Osteocyte (in vitro differentiated cells): ENCODE data around the gene ETS1. TPM values are rescaled to one million over a fixed set of nuclear protein-coding genes. Genes with fewer than 3 reads are reported as not detected.

ENCODE experiments used
- DNase-seq: peaks from one replicate; pipeline ENCODE4 v3.0.0; 2021; ENCODE audit warnings: mixed read lengths; ENCODE audit not compliant: unreplicated experiment; ENCODE audit errors: extremely low spot score
- H3K27ac Mint-ChIP-seq: one replicate; pipeline ENCODE4 v1.8.0; 2021; ENCODE audit warnings: mild to moderate bottlenecking, mixed read lengths; ENCODE audit not compliant: unreplicated experiment
- H3K27me3 Mint-ChIP-seq: one replicate; pipeline ENCODE4 v1.8.0; 2021; ENCODE audit warnings: mixed read lengths; ENCODE audit not compliant: unreplicated experiment
- H3K36me3 Mint-ChIP-seq: one replicate; pipeline ENCODE4 v1.8.0; 2021; ENCODE audit warnings: mixed read lengths; ENCODE audit not compliant: unreplicated experiment
- H3K4me1 Mint-ChIP-seq: one replicate; pipeline ENCODE4 v1.8.0; 2021; ENCODE audit warnings: mixed read lengths; ENCODE audit not compliant: unreplicated experiment
- H3K4me3 Mint-ChIP-seq: one replicate; pipeline ENCODE4 v1.8.0; 2021; ENCODE audit warnings: mild to moderate bottlenecking, moderate library complexity, mixed read lengths; ENCODE audit not compliant: unreplicated experiment
- H3K9me3 Mint-ChIP-seq: one replicate; pipeline ENCODE4 v1.8.0; 2021; ENCODE audit warnings: mixed read lengths; ENCODE audit not compliant: unreplicated experiment
- CTCF ChIP-seq: fragments of 200-600 bp; sonication (generic); IDR thresholded peaks from 2 replicates; pipeline ENCODE4 v1.5.0; 2021; ENCODE audit warnings: antibody characterized with exemption, mild to moderate bottlenecking, moderate library complexity
- total RNA-seq: library from RNA; stranded (reverse); gene quantifications from 2 replicates; pipeline ENCODE4 v1.2.1, GENCODE V29; 2021

ETS1 gene
- total RNA-seq, 1 donor from 2014 or later: 77.9 TPM

GRCh38 chr11:128569291-128569690 is 18.1 kb downstream of the ETS1 start:
- Mint-ChIP-seq H3K4me1 (no peaks in the 10 kb centered on the region), H3K36me3 (peaks cover 1% of the 10 kb centered on the region), H3K4me3 (no peak overlapping the region), H3K9me3 (peaks cover 10% of the 10 kb centered on the region), H3K27me3 (peaks cover 4% of the 10 kb centered on the region), H3K27ac (no peak overlapping the region)
- no peak for DNase-seq
- TF ChIP-seq CTCF: no peak

GRCh38 chr11:128568166-128568778 is 19.1 kb downstream of the ETS1 start:
- DNase-seq: no peak
- no peak overlapping the region for H3K27ac Mint-ChIP-seq
- H3K4me3 Mint-ChIP-seq: no peak overlapping the region
- peaks cover 9% of the 10 kb centered on the region for H3K4me1 Mint-ChIP-seq
- H3K9me3 Mint-ChIP-seq: peaks cover 6% of the 10 kb centered on the region
- peaks cover 4% of the 10 kb centered on the region for H3K27me3 Mint-ChIP-seq
- no peak for TF ChIP-seq CTCF
- H3K36me3 Mint-ChIP-seq: peaks cover under 1% of the 10 kb centered on the region

GRCh38 chr11:128567130-128567529 is 20.2 kb downstream of the ETS1 start:
- Mint-ChIP-seq H3K4me3 (no peak overlapping the region), H3K9me3 (no peaks in the 10 kb centered on the region), H3K27ac (no peak overlapping the region), H3K27me3 (peaks cover 4% of the 10 kb centered on the region), H3K36me3 (no peaks in the 10 kb centered on the region), H3K4me1 (peaks cover 10% of the 10 kb centered on the region)
- no peak for TF ChIP-seq CTCF
- DNase-seq: no peak

GRCh38 chr11:128565881-128566280 is 21.5 kb downstream of the ETS1 start:
- DNase-seq: no peak
- Mint-ChIP-seq H3K27me3 (peaks cover 4% of the 10 kb centered on the region), H3K9me3 (no peaks in the 10 kb centered on the region), H3K36me3 (no peaks in the 10 kb centered on the region), H3K4me1 (peaks cover 10% of the 10 kb centered on the region), H3K27ac (no peak overlapping the region), H3K4me3 (no peak overlapping the region)
- no peak for TF ChIP-seq CTCF

- peaks cover 10% of the 10 kb centered on the region for H3K4me1 Mint-ChIP-seq
- no peak for TF ChIP-seq CTCF
- no peak overlapping the region for H3K4me3 Mint-ChIP-seq
- H3K27me3 Mint-ChIP-seq: peaks cover 4% of the 10 kb centered on the region
- no peaks in the 10 kb centered on the region for H3K9me3 Mint-ChIP-seq
- H3K27ac Mint-ChIP-seq: no peak overlapping the region
- H3K36me3 Mint-ChIP-seq: no peaks in the 10 kb centered on the region
- no peak for DNase-seq
Observed at GRCh38 chr11:128564642-128565245, 22.6 kb downstream of the ETS1 start.
